ENCODE results near the gene CR1L.

CR1L gene

GRCh38 chr1:207745839-207746767, 101.2 kb downstream of the CR1L start:
- TF ChIP-seq, protein P1, sequence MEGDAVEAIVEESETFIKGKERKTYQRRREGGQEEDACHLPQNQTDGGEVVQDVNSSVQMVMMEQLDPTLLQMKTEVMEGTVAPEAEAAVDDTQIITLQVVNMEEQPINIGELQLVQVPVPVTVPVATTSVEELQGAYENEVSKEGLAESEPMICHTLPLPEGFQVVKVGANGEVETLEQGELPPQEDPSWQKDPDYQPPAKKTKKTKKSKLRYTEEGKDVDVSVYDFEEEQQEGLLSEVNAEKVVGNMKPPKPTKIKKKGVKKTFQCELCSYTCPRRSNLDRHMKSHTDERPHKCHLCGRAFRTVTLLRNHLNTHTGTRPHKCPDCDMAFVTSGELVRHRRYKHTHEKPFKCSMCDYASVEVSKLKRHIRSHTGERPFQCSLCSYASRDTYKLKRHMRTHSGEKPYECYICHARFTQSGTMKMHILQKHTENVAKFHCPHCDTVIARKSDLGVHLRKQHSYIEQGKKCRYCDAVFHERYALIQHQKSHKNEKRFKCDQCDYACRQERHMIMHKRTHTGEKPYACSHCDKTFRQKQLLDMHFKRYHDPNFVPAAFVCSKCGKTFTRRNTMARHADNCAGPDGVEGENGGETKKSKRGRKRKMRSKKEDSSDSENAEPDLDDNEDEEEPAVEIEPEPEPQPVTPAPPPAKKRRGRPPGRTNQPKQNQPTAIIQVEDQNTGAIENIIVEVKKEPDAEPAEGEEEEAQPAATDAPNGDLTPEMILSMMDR (conservative IDR thresholded peaks at IDR 0.05), result no peak
- H3K27ac ChIP-seq, result no peak overlapping the region

DNA sequence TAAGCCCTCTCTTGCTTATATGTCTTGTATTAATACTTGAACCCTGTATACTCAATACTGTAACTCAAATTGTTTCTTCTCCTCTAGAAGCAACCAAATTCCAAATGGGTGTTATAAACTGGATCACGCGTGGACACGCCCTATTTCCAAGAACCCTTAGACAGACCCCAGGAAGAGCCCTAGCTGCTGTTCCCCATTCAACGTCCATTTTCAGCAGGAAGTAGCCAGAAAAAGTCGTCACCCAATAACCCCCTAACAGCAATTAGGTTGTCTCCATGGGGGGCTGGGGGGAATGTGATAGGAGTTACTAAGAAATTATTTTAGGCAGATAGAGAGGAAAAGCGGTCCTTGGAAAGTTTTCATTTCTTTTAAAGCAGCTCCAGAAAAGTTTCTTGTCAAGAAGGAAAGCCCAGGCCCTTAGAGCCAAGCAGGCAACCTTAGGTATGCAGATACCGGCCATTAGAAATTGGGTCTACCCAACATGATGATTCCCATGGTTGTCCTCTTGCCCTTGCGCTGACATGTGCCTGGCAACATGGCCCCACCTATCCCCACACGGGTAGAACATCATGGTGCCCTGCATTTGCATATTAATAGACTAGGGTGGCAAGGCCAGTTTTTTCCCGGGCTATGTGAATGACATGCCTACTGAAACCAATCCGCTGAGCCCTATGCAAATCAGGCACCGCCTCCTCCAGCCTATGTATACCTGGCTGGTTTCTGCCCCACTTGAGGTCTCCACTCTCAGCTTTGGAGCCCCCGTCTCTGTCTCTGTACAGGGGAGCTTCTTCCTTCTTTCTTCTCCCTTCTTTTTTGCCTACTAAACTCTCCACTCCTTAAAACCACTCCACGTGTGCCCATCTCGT, 102.9 kb downstream of the CR1L start:
- TF ChIP-seq, protein P1 (conservative IDR thresholded peaks at IDR 0.05), result no peak
- H3K27ac ChIP-seq, result peak overlapping the region; percentile 98

DNA sequence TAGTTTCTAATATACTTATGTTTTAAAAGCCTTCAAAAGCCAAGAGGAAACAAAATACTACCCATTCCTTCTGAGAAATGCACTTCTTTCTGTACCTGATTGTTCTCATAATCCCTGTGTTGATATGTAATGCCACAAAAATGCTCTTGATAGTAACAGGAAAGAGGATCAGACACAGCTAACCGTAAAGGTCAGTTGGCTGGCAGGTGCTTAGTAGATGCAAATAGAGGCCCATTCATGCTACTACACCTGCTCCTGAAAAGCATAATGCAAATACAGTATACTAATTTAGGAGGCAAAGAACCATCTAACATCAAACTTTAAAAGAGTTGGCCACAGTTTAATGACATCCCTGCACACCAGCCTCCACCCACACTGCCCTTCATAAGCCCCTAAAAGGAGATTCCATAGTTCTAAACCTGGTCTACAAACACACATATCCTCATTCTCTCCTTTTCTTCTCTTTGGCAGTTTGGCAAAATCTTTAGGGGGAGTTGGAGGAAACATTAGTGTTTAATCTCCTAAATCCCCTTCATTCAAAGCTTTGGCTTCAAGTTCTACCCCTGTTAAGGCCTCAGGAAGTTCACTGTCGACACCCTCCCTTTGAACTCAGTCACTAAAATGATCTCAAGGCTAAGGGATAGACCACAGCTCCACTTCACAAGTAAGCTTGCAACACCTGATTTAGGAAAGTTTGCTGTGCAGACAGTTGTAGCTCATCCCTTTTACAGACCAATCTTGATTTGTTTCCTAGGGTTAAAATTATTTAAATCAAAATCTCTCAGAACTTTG, 104.0 kb downstream of the CR1L start:
- TF ChIP-seq, protein P1 (conservative IDR thresholded peaks at IDR 0.05), result no peak
- H3K27ac ChIP-seq, result peak overlapping the region; percentile 98

DNA sequence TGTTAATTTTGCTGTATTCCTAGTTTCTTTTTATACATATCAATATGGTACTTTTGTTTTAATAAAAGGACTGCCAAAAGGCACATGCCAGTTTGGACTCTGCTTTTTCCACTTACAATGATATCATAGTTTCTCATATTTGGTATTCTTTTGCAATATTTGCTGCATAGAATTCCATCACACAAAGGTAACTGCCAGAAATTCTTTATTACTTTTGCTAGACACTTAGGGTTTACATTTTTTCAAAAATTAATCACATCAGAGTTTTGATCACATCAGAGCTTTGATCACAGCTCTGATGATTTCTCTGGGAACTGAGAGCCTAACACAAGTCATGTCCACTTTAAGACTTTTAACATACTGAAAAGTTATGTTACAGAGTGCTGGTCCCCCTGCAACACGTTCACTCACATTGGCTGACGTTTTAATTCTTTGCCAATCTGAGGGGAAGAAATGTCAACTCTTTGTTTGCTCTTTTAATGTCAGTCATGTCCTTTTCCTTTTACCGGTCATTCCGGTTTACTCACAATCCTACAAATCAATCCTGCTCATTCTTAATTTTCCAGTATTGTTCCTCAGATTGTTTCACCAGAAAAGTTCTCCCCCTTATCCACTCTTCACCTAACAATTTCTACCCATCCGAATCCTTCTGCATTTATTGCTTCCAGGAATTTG, 105.8 kb downstream of the CR1L start:
- TF ChIP-seq, protein P1 (conservative IDR thresholded peaks at IDR 0.05), result no peak
- H3K27ac ChIP-seq, result peak overlapping the region; percentile 98

GRCh38 chr1:207751463-207751789, 106.5 kb downstream of the CR1L start:
- H3K27ac ChIP-seq, result peak overlapping the region; percentile 98

- H3K27ac ChIP-seq, result peak within 1 kb of the TSS; percentile 98
- TF ChIP-seq, protein P1 (conservative IDR thresholded peaks at IDR 0.05), result no peak
Observed at GRCh38 chr1:207751790-207752455, 107.0 kb downstream of the CR1L start, which contains the start of gene CD46. CD46 (plus strand) TSS chr1:207752054; CDS start chr1:207752213, 159 bp downstream.

All from VCaP (cell line).